WTC11 (cell line): ENCODE measurements around the gene ARHGAP21.

ENCODE experiments used
- CREB1 ChIP-seq: sonication (generic); formaldehyde crosslinking; IDR thresholded peaks from 2 replicates; pipeline ENCODE4 v1.8.0; 2023; ENCODE audit warnings: mild to moderate bottlenecking, missing genetic modification reagents
- CTCF ChIP-seq: fragments of 200-600 bp; IDR thresholded peaks from 2 replicates; pipeline ENCODE4 v1.8.0; 2022; ENCODE audit warnings: antibody characterized with exemption
- E2F1 ChIP-seq: sonication (generic); formaldehyde crosslinking; IDR thresholded peaks from 2 replicates; pipeline ENCODE4 v1.8.0; 2022; ENCODE audit warnings: mild to moderate bottlenecking, missing genetic modification reagents
- ELF4 ChIP-seq: sonication (generic); formaldehyde crosslinking; IDR thresholded peaks from 2 replicates; pipeline ENCODE4 v1.8.1; 2022; ENCODE audit warnings: low read depth, mild to moderate bottlenecking, moderate library complexity, missing genetic modification reagents
- ERG ChIP-seq: fragments of 250-450 bp; sonication (Bioruptor Pico); IDR thresholded peaks from 2 replicates; pipeline ENCODE4 v1.8.0; 2021; ENCODE audit warnings: mild to moderate bottlenecking
- IRF2 ChIP-seq: sonication (generic); formaldehyde crosslinking; IDR thresholded peaks from 2 replicates; pipeline ENCODE4 v1.8.0; 2022; ENCODE audit warnings: low read depth, missing genetic modification reagents, borderline replicate concordance
- NR1H2 ChIP-seq: sonication (generic); formaldehyde crosslinking; IDR thresholded peaks from 2 replicates; pipeline ENCODE4 v1.9.0; 2021; ENCODE audit warnings: mild to moderate bottlenecking, moderate library complexity, missing genetic modification reagents
- TCF7 ChIP-seq: sonication (generic); formaldehyde crosslinking; IDR thresholded peaks from 2 replicates; pipeline ENCODE4 v1.8.0; 2022; ENCODE audit warnings: mild to moderate bottlenecking, low read depth, missing genetic modification reagents, moderate library complexity
- USF1 ChIP-seq: sonication (generic); formaldehyde crosslinking; IDR thresholded peaks from 2 replicates; pipeline ENCODE4 v1.8.0; 2022; ENCODE audit warnings: mild to moderate bottlenecking, missing genetic modification reagents
- USF2 ChIP-seq: sonication (generic); formaldehyde crosslinking; IDR thresholded peaks from 2 replicates; pipeline ENCODE4 v1.8.1; 2023; ENCODE audit warnings: mild to moderate bottlenecking, missing genetic modification reagents, moderate library complexity
- ZBTB43 ChIP-seq: sonication (generic); formaldehyde crosslinking; IDR thresholded peaks from 2 replicates; pipeline ENCODE4 v1.8.1; 2023; ENCODE audit warnings: mild to moderate bottlenecking, missing genetic modification reagents
- ZNF232 ChIP-seq: sonication (generic); formaldehyde crosslinking; IDR thresholded peaks from 2 replicates; pipeline ENCODE4 v1.8.0; 2022; ENCODE audit warnings: mild to moderate bottlenecking, missing genetic modification reagents
- ZNF263 ChIP-seq: sonication (generic); formaldehyde crosslinking; IDR thresholded peaks from 2 replicates; pipeline ENCODE4 v1.8.1; 2022; ENCODE audit warnings: low read depth, mild to moderate bottlenecking, moderate library complexity, missing genetic modification reagents

GRCh38 chr10:24541239-24541753, 182.4 kb downstream of the ARHGAP21 start:
- TF ChIP-seq USF2 (CRISPR knock-in tag) (no peak), ZBTB43 (CRISPR knock-in tag) (no peak), CTCF (no peak), CREB1 (CRISPR knock-in tag) (no peak), ZNF232 (CRISPR knock-in tag) (no peak), NR1H2 (CRISPR knock-in tag) (no peak), ZNF263 (CRISPR knock-in tag) (no peak), TCF7 (CRISPR knock-in tag) (no peak), IRF2 (no peak), USF1 (CRISPR knock-in tag) (no peak), E2F1 (CRISPR knock-in tag) (no peak), ERG (CRISPR knock-in tag) (no peak), ELF4 (no peak)
